DOHH2 (cell line): ENCODE data around the gene FUT6.

ENCODE experiments used
- CTCF ChIP-seq: fragments of 200-600 bp; sonication (generic); IDR thresholded peaks from one replicate; pipeline ENCODE4 v1.5.1; 2014; ENCODE audit warnings: antibody characterized with exemption, mild to moderate bottlenecking, low read depth, low read length; ENCODE audit not compliant: poor library complexity, severe bottlenecking
- EZH2phosphoT487 ChIP-seq: fragments of 200-600 bp; sonication (generic); IDR thresholded peaks from 2 replicates; pipeline ENCODE4 v1.6.1; 2017; ENCODE audit warnings: borderline replicate concordance, mild to moderate bottlenecking, antibody characterized with exemption, low read length, moderate library complexity, mixed read lengths

- TF ChIP-seq EZH2phosphoT487 = no peak
- no peak for TF ChIP-seq CTCF
Observed at GRCh38 chr19:5784581-5785147, 54.8 kb downstream of the FUT6 start, which contains the start of gene PRR22.
